Measurements from ENCODE around the gene RNF224. TPM values are rescaled to one million over a fixed set of nuclear protein-coding genes. Genes with fewer than 3 reads are reported as not detected.

Gene RNF224
- total RNA-seq, 4 donors from 2014 or later, result 1.2 to 5.2 (median 3.0) TPM

Other genes with a start within 250 kb of the RNF224 start
- 100 to 1,000 TPM in 1 of 4 donors, 1 to 10 TPM in 3; 1.7 to 208 (median 4.8) TPM for gene PTGDS, start 250.0 kb upstream of the RNF224 start, total RNA-seq
- under 1 TPM in 1 of 4 donors, not detected in 3; 0.19 TPM for gene LCNL1, start 244.5 kb upstream of the RNF224 start, total RNA-seq
- 10 to 100 TPM; 18.3 to 56.3 (median 49.6) TPM for gene PAXX, start 235.1 kb upstream of the RNF224 start, total RNA-seq
- gene CLIC3, start 230.9 kb upstream of the RNF224 start, total RNA-seq, result 100 to 1,000 TPM in 3 of 4 donors, 10 to 100 TPM in 1; 94.8 to 442 (median 200) TPM
- gene ABCA2, start 199.3 kb upstream of the RNF224 start, total RNA-seq, result 10 to 100 TPM in 2 of 4 donors, 1 to 10 TPM in 2; 3.5 to 14.7 (median 7.6) TPM
- gene FUT7, start 195.4 kb upstream of the RNF224 start, total RNA-seq, result under 1 TPM in 3 of 4 donors, not detected in 1; 0.13 to 0.38 (median 0.21) TPM
- gene NPDC1, start 181.3 kb upstream of the RNF224 start, total RNA-seq, result 10 to 100 TPM; 11.9 to 45.2 (median 20.3) TPM
- 1 to 10 TPM in 2 of 4 donors, under 1 TPM in 2; 0.47 to 1.3 (median 0.86) TPM for gene ENTPD2, start 173.4 kb upstream of the RNF224 start, total RNA-seq
- gene SAPCD2, start 156.9 kb upstream of the RNF224 start, total RNA-seq, result 10 to 100 TPM in 3 of 4 donors, 1 to 10 TPM in 1; 8.2 to 21.2 (median 14.7) TPM
- 1 to 10 TPM; 2.2 to 4.7 (median 3.7) TPM for gene UAP1L1, start 150.0 kb upstream of the RNF224 start, total RNA-seq
- gene MAN1B1, start 140.5 kb upstream of the RNF224 start, total RNA-seq, result 10 to 100 TPM; 25.6 to 50.9 (median 39.4) TPM
- gene DPP7, start 112.8 kb upstream of the RNF224 start, total RNA-seq, result 100 to 1,000 TPM in 1 of 4 donors, 10 to 100 TPM in 3; 41.1 to 109 (median 62.4) TPM
- gene GRIN1, start 88.3 kb upstream of the RNF224 start, total RNA-seq, result under 1 TPM in 1 of 4 donors, not detected in 3; 0.38 TPM
- gene LRRC26, start 57.5 kb upstream of the RNF224 start, total RNA-seq, result 1 to 10 TPM in 1 of 4 donors, under 1 TPM in 2, not detected in 1; 0.82 to 3.7 (median 0.95) TPM
- not detected for gene TMEM210, start 55.4 kb upstream of the RNF224 start, total RNA-seq
- 10 to 100 TPM; 14.0 to 34.1 (median 25.1) TPM for gene ANAPC2, start 38.9 kb upstream of the RNF224 start, total RNA-seq
- 100 to 1,000 TPM in 2 of 4 donors, 10 to 100 TPM in 2; 67.1 to 124 (median 96.7) TPM for gene SSNA1, start 38.8 kb upstream of the RNF224 start, total RNA-seq
- gene TPRN, start 26.8 kb upstream of the RNF224 start, total RNA-seq, result 10 to 100 TPM; 13.0 to 34.2 (median 15.8) TPM
- gene TMEM203, start 21.9 kb upstream of the RNF224 start, total RNA-seq, result 10 to 100 TPM; 19.4 to 29.6 (median 25.4) TPM
- 10 to 100 TPM in 1 of 4 donors, 1 to 10 TPM in 3; 5.3 to 11.2 (median 7.7) TPM for gene NDOR1, start 21.8 kb upstream of the RNF224 start, total RNA-seq
- gene RNF208, start 5.3 kb upstream of the RNF224 start, total RNA-seq, result 1 to 10 TPM; 2.3 to 3.2 (median 2.5) TPM
- 100 to 1,000 TPM; 114 to 301 (median 152) TPM for gene CYSRT1, start 2.3 kb upstream of the RNF224 start, total RNA-seq
- gene SLC34A3, start 3.4 kb downstream of the RNF224 start, total RNA-seq, result 1 to 10 TPM in 1 of 4 donors, under 1 TPM in 2, not detected in 1; 0.11 to 1.7 (median 0.38) TPM
- 100 to 1,000 TPM; 367 to 753 (median 540) TPM for gene TUBB4B, start 13.8 kb downstream of the RNF224 start, total RNA-seq
- not detected for gene STPG3, start 23.8 kb downstream of the RNF224 start, total RNA-seq
- 10 to 100 TPM; 26.1 to 41.4 (median 35.2) TPM for gene NELFB, start 27.8 kb downstream of the RNF224 start, total RNA-seq
- gene TOR4A, start 50.2 kb downstream of the RNF224 start, total RNA-seq, result 10 to 100 TPM in 3 of 4 donors, 1 to 10 TPM in 1; 8.8 to 17.5 (median 13.5) TPM
- 10 to 100 TPM; 19.6 to 33.9 (median 27.5) TPM for gene NRARP, start 74.8 kb downstream of the RNF224 start, total RNA-seq
- gene EXD3, start 195.7 kb downstream of the RNF224 start, total RNA-seq, result 10 to 100 TPM in 2 of 4 donors, 1 to 10 TPM in 2; 2.8 to 16.8 (median 9.1) TPM
- 1 to 10 TPM; 2.1 to 7.4 (median 4.8) TPM for gene NOXA1, start 195.9 kb downstream of the RNF224 start, total RNA-seq
- not detected for gene ENTPD8, start 213.9 kb downstream of the RNF224 start, total RNA-seq
- 10 to 100 TPM; 16.2 to 38.1 (median 20.6) TPM for gene NSMF, start 231.8 kb downstream of the RNF224 start, total RNA-seq